H1 (cell line): ENCODE measurements around the gene LIPA. TPM values are rescaled to one million over a fixed set of nuclear protein-coding genes. Genes with fewer than 3 reads are reported as not detected.
A peak's percentile ranks its signal among the peaks of the same experiment; 100 is the strongest.

ENCODE experiments used
- CTCF ChIA-PET: fragments of 300-600 bp; sonication (Branson Sonifier 250); formaldehyde crosslinking; loops from one replicate; lab custom pipeline; 2021; ENCODE audit not compliant: partially characterized antibody; lab: Charles Lee
- POLR2A ChIA-PET: fragments of 300-600 bp; sonication (Branson Sonifier 250); formaldehyde crosslinking; loops from one replicate; lab custom pipeline; 2021; ENCODE audit warnings: inconsistent platforms; ENCODE audit not compliant: partially characterized antibody; lab: Charles Lee
- DNase-seq, 2 experiments: peaks; one replicate each; pipeline versions ENCODE4 v3.0.0 to v3.0.0-alpha.2; 2010 to 2022; ENCODE audit warnings: low spot score in 2 of 2, low read depth in 1 of 2, mixed read lengths in 1 of 2
- FAIRE-seq: peaks from 2 replicates; lab custom pipeline; 2011; peaks lifted over from hg19 to GRCh38; lab: Jason Lieb, UNC
- H2AFZ ChIP-seq: 2 replicates; pipeline ENCODE4 v1.8.1; 2012; ENCODE audit warnings: low read length, inconsistent platforms
- H2AK5ac ChIP-seq: 2 replicates; pipeline ENCODE4 v1.6.1; 2013; ENCODE audit warnings: low read depth, low read length
- H2BK120ac ChIP-seq: replicated peaks from 2 replicates; pipeline ENCODE3; 2013; ENCODE audit warnings: low read depth, low read length, inconsistent platforms
- H2BK12ac ChIP-seq: 2 replicates; pipeline ENCODE4 v1.6.1; 2013; ENCODE audit warnings: low read depth, low read length
- H2BK15ac ChIP-seq: 2 replicates; pipeline ENCODE4 v1.6.1; 2013; ENCODE audit warnings: low read length
- H2BK20ac ChIP-seq: 2 replicates; pipeline ENCODE4 v1.6.1; 2013; ENCODE audit warnings: low read length
- H2BK5ac ChIP-seq: 2 replicates; pipeline ENCODE4 v1.6.1; 2013; ENCODE audit warnings: low read depth, low read length
- H3K14ac ChIP-seq: 2 replicates; pipeline ENCODE4 v1.6.1; 2013; ENCODE audit warnings: inconsistent platforms; ENCODE audit not compliant: insufficient read length
- H3K18ac ChIP-seq: 2 replicates; pipeline ENCODE4 v1.6.1; 2013; ENCODE audit warnings: low read length; ENCODE audit errors: extremely low read depth
- H3K23ac ChIP-seq: 2 replicates; pipeline ENCODE4 v1.6.1; 2013; ENCODE audit warnings: inconsistent platforms; ENCODE audit not compliant: insufficient read length
- H3K23me2 ChIP-seq: 2 replicates; pipeline ENCODE4 v1.6.1; 2013; ENCODE audit warnings: low read depth, low read length
- H3K27ac ChIP-seq: 2 replicates; pipeline ENCODE4 v1.6.1; 2011; ENCODE audit warnings: low read depth, low read length, inconsistent platforms
- H3K27me3 ChIP-seq, 4 experiments: replicated peaks in 1 of 4; 1 replicate in 1 of 4; 2 replicates in 3 of 4; pipeline versions ENCODE4 v1.6.1 to v1.8.1; 2011 to 2013; ENCODE audit warnings: low read length in 3 of 4, mild to moderate bottlenecking in 3 of 4, inconsistent platforms in 2 of 4, mixed read lengths in 2 of 4, moderate library complexity in 1 of 4; ENCODE audit not compliant: control insufficient read depth in 3 of 4, insufficient read depth in 3 of 4; ENCODE audit errors: extremely low read depth in 1 of 4
- H3K36me3 ChIP-seq, 4 experiments: 2 replicates each; pipeline versions ENCODE4 v1.6.1 to v1.8.1; 2011 to 2013; ENCODE audit warnings: mild to moderate bottlenecking in 4 of 4, low read length in 3 of 4, moderate library complexity in 2 of 4, control low read depth in 1 of 4, inconsistent platforms in 1 of 4; ENCODE audit not compliant: insufficient read depth in 4 of 4, control insufficient read depth in 2 of 4
- H3K4ac ChIP-seq: replicated peaks from 2 replicates; pipeline ENCODE3; 2013; ENCODE audit warnings: low read length, low read depth, mixed read lengths, inconsistent platforms; ENCODE audit not compliant: insufficient read length
- H3K4me1 ChIP-seq, 4 experiments: replicated peaks in 1 of 4; 1 replicate in 1 of 4; 2 replicates in 3 of 4; pipeline versions ENCODE4 v1.6.1 to v1.8.1; 2011 to 2013; ENCODE audit warnings: low read length in 3 of 4, inconsistent platforms in 2 of 4, mixed read lengths in 1 of 4; ENCODE audit not compliant: insufficient read depth in 4 of 4, control insufficient read depth in 3 of 4
- H3K4me2 ChIP-seq, 2 experiments: 2 replicates each; pipeline versions ENCODE4 v1.6.1 to v1.8.1; 2011 to 2013; ENCODE audit warnings: low read depth in 2 of 2, low read length in 2 of 2, control low read depth in 1 of 2, inconsistent platforms in 1 of 2, mild to moderate bottlenecking in 1 of 2; ENCODE audit not compliant: insufficient read depth in 1 of 2
- H3K4me3 ChIP-seq, 4 experiments: fragments of 200-600, 300-600 bp in 1 of 4; sonication (generic), shearing (Covaris generic), sonication (Bioruptor Twin) in 1 of 4; 2 replicates each; pipeline versions ENCODE4 v1.5.1 to v1.8.1; 2011 to 2016; ENCODE audit warnings: low read length in 4 of 4, low read depth in 3 of 4, control low read depth in 2 of 4, inconsistent platforms in 2 of 4, mild to moderate bottlenecking in 2 of 4, mixed read lengths in 1 of 4, moderate library complexity in 1 of 4; ENCODE audit not compliant: insufficient read depth in 2 of 4; ENCODE audit errors: extremely low read depth in 1 of 4
- H3K56ac ChIP-seq: replicated peaks from 2 replicates; pipeline ENCODE3; 2013; ENCODE audit warnings: low read depth, mild to moderate bottlenecking, mixed read lengths, low read length, inconsistent platforms; ENCODE audit not compliant: insufficient read length
- H3K79me1 ChIP-seq: 2 replicates; pipeline ENCODE4 v1.6.1; 2013; ENCODE audit warnings: low read depth, low read length, control low read depth
- H3K79me2 ChIP-seq, 2 experiments: 2 replicates each; pipeline versions ENCODE4 v1.6.1 to v1.8.1; 2012 to 2013; ENCODE audit warnings: low read length in 2 of 2, mild to moderate bottlenecking in 2 of 2, inconsistent platforms in 1 of 2; ENCODE audit not compliant: insufficient read depth in 2 of 2, control insufficient read depth in 1 of 2
- H3K9ac ChIP-seq, 4 experiments: replicated peaks in 1 of 4; 1 replicate in 1 of 4; 2 replicates in 3 of 4; pipeline versions ENCODE4 v1.6.1 to v1.8.1; 2011 to 2013; ENCODE audit warnings: low read depth in 3 of 4, low read length in 3 of 4, control low read depth in 2 of 4, mild to moderate bottlenecking in 2 of 4, moderate library complexity in 2 of 4, inconsistent platforms in 1 of 4; ENCODE audit errors: extremely low read depth in 1 of 4
- H3K9me3 ChIP-seq, 2 experiments: 2 replicates each; pipeline versions ENCODE4 v1.6.1 to v1.8.1; 2012 to 2013; ENCODE audit warnings: mild to moderate bottlenecking in 2 of 2, moderate library complexity in 2 of 2, control low read depth in 1 of 2, inconsistent platforms in 1 of 2, low read depth in 1 of 2, low read length in 1 of 2, mixed read lengths in 1 of 2; ENCODE audit not compliant: insufficient read depth in 2 of 2
- H4K20me1 ChIP-seq, 2 experiments: replicated peaks in 1 of 2; 2 replicates each; pipeline versions ENCODE3 to v1.8.1; 2011 to 2013; ENCODE audit warnings: inconsistent platforms in 2 of 2, low read length in 2 of 2, mild to moderate bottlenecking in 1 of 2; ENCODE audit not compliant: insufficient read depth in 2 of 2, control insufficient read depth in 1 of 2
- H4K5ac ChIP-seq: 2 replicates; pipeline ENCODE4 v1.6.1; 2013; ENCODE audit warnings: low read length, low read depth, mixed read lengths, inconsistent platforms; ENCODE audit not compliant: insufficient read length
- H4K8ac ChIP-seq: 2 replicates; pipeline ENCODE4 v1.8.0; 2013; ENCODE audit warnings: mild to moderate bottlenecking, moderate library complexity, low read length, inconsistent platforms; ENCODE audit not compliant: insufficient read depth; ENCODE audit errors: extremely low read depth
- H4K91ac ChIP-seq: replicated peaks from 2 replicates; pipeline ENCODE3; 2013; ENCODE audit warnings: low read length, mixed read lengths, inconsistent platforms; ENCODE audit not compliant: insufficient read length
- JUN ChIP-seq: IDR thresholded peaks from 2 replicates; pipeline ENCODE4 v1.6.1; 2011; ENCODE audit warnings: low read depth, mild to moderate bottlenecking, improper control_type of control experiment, low read length
- KDM1A ChIP-seq: fragments of 200-600, 300-600 bp; sonication (generic); IDR thresholded peaks from 2 replicates; pipeline ENCODE4 v1.7.1; 2016; ENCODE audit warnings: mild to moderate bottlenecking, low read length, borderline replicate concordance
- POLR2AphosphoS5 ChIP-seq: IDR thresholded peaks from 2 replicates; pipeline ENCODE4 v1.6.1; 2011; ENCODE audit warnings: low read depth, low read length
- SAP30 ChIP-seq: fragments of 300-600 bp; sonication (generic); IDR thresholded peaks from 2 replicates; pipeline ENCODE4 v1.7.1; 2012; ENCODE audit warnings: low read length, moderate library complexity, mild to moderate bottlenecking, inconsistent platforms; ENCODE audit not compliant: insufficient read depth, insufficient replicate concordance
- SP1 ChIP-seq: IDR thresholded peaks from 2 replicates; pipeline ENCODE4 v1.6.1; 2011; ENCODE audit warnings: low read depth, low read length
- TEAD4 ChIP-seq: IDR thresholded peaks from 2 replicates; pipeline ENCODE4 v1.6.1; 2012; ENCODE audit warnings: low read depth, low read length, inconsistent platforms, mixed read lengths
- WGBS, 2 experiments: shearing (Covaris generic) in 1 of 2; methylation state at CpG; one replicate each; pipeline versions ENCODE4 v1.1.6 to v1.1.7; 2013 to 2015; ENCODE audit warnings: low lambda C conversion rate in 2 of 2, mixed read lengths in 2 of 2, inconsistent platforms in 1 of 2, low coverage in 1 of 2, missing lambda C conversion rate in 1 of 2; ENCODE audit not compliant: insufficient replicate concordance in 2 of 2, insufficient coverage in 1 of 2, insufficient read length in 1 of 2; ENCODE audit errors: extremely low coverage in 1 of 2, missing lambda C conversion rate in 1 of 2; 5-methylcytosine and 5-hydroxymethylcytosine counted together
- polyA plus RNA-seq, 7 experiments: library from polyadenylated mRNA; depleted of rRNA in 3 of 7; stranded (reverse) in 5 of 7; unstranded in 2 of 7; fragments of >200 nt in 5 of 7; fragments of 200-250 nt in 2 of 7; gene quantifications; 1 replicate in 5 of 7; 2 replicates in 1 of 7; 4 replicates in 1 of 7; pipeline versions ENCODE4 v1.2.1 to v1.2.3, GENCODE V29; 2011 to 2013; ENCODE audit warnings: missing spikeins in 2 of 7, mixed read lengths in 2 of 7
- total RNA-seq: library from RNA; stranded (reverse); fragmentation: NEBNext Ultra II Directional; extraction: Animal tissue kit (Norgen Biotek cat#: 25700); gene quantifications from 2 replicates; pipeline ENCODE4 v1.2.1, GENCODE V29; 2021

The LIPA gene
- total and polyA plus RNA-seq, 2 of the 8 experiments (the other 6 are each of a cell fraction or from before 2014, with no cell fraction given), result 18.1 to 32.4 TPM

- H3K27me3 ChIP-seq, result no peaks in the 10 kb centered on the region
- DNase-seq (no peak), FAIRE-seq (no peak)
- no peak overlapping the region for H4K5ac ChIP-seq
- H2BK12ac ChIP-seq, result no peak overlapping the region
- H3K23me2 ChIP-seq, result no peaks in the 10 kb centered on the region
- H3K18ac ChIP-seq, result no peak overlapping the region
- H2BK20ac ChIP-seq, result 0 out of 2 replicates have a peak overlapping the region, but pooled peaks have one; percentile 18
- H4K91ac ChIP-seq, result no peak overlapping the region
- no peak overlapping the region for H2BK120ac ChIP-seq
- no peaks in the 10 kb centered on the region for H3K79me2 ChIP-seq
- no peaks in the 10 kb centered on the region for H4K20me1 ChIP-seq
- H3K23ac ChIP-seq, result no peak overlapping the region
- H3K9ac ChIP-seq, result no peak overlapping the region
- no peak overlapping the region for H2AFZ ChIP-seq
- no peak overlapping the region for H3K56ac ChIP-seq
- ChIA-PET POLR2A (no interaction called here), CTCF (interaction anchor here (1.0 to 1.6 kb wide), 2 partner anchors 36 to 71 kb away, joined by 4 to 5 read pairs; no protein-coding TSS in a partner anchor)
- TF ChIP-seq SAP30 (no peak), KDM1A (no peak), JUN (no peak), SP1 (no peak), TEAD4 (no peak), POLR2AphosphoS5 (no peak)
- WGBS, 2 experiments, result 77% methylated on average over 5 of the region's 5 CpGs; no CpG with 5 or more reads in 1 of the 2 experiments
- no peak overlapping the region for H3K14ac ChIP-seq
- H3K27ac ChIP-seq, result no peak overlapping the region
- no peak overlapping the region for H3K4me2 ChIP-seq
- no peaks in the 10 kb centered on the region for H3K79me1 ChIP-seq
- H2BK15ac ChIP-seq, result no peak overlapping the region
- H3K4me1 ChIP-seq, result peaks cover 0 to 3% (median 1%) of the 10 kb centered on the region in 4 experiments; a peak in 2 of 7 replicates
- H4K8ac ChIP-seq, result no peak overlapping the region
- no peaks in the 10 kb centered on the region for H3K9me3 ChIP-seq
- H3K4me3 ChIP-seq, result no peak overlapping the region
- no peak overlapping the region for H3K4ac ChIP-seq
- 0 out of 2 replicates have a peak overlapping the region, but pooled peaks have one; percentile 39 for H2AK5ac ChIP-seq
- H3K36me3 ChIP-seq, result no peaks in the 10 kb centered on the region
- H2BK5ac ChIP-seq, result no peak overlapping the region
Observed at GRCh38 chr10:89297791-89298190, 46.2 kb upstream of the LIPA start.
